ENCODE results near the gene STK32B. TPM values are rescaled to one million over a fixed set of nuclear protein-coding genes. Genes with fewer than 3 reads are reported as not detected.

The STK32B gene
- total RNA-seq, 2 donors from 2014 or later: 0.52 to 1.4 TPM

- DNase-seq (no peak), ATAC-seq (no peak)
- intact Hi-C loops (cut with DNase I): no loop called here
These were observed 61.2 kb downstream of the STK32B start for GRCh38 chr4:5112333-5113095.

GRCh38 chr4:5114950-5115349, 63.7 kb downstream of the STK32B start:
- intact Hi-C loops (cut with DNase I): no loop called here
- DNase-seq: no peak
- no peak for ATAC-seq

GRCh38 chr4:5118091-5118786, 67.0 kb downstream of the STK32B start:
- ATAC-seq (no peak), DNase-seq (no peak)
- intact Hi-C loops (cut with DNase I): no loop called here

- ATAC-seq (no peak), DNase-seq (no peak)
- intact Hi-C loops (cut with DNase I): no loop called here
These were observed 67.9 kb downstream of the STK32B start for GRCh38 chr4:5118994-5119835.

- no peak for ATAC-seq
- intact Hi-C loops (cut with DNase I): no loop called here
- DNase-seq: no peak
These were observed 68.8 kb downstream of the STK32B start for GRCh38 chr4:5120067-5120466.

- DNase-seq (no peak), ATAC-seq (no peak)
- intact Hi-C loops (cut with DNase I): no loop called here
These were observed 69.2 kb downstream of the STK32B start for GRCh38 chr4:5120468-5120867.

GRCh38 chr4:5122114-5122513, 70.8 kb downstream of the STK32B start:
- intact Hi-C loops (cut with DNase I): no loop called here
- no peak for ATAC-seq

GRCh38 chr4:5124876-5125275, 73.6 kb downstream of the STK32B start:
- ATAC-seq: no peak
- intact Hi-C loops (cut with DNase I): no loop called here

More at GRCh38 chr4:5122114-5122513, 70.8 kb downstream of the STK32B start:
- no peak for DNase-seq

GRCh38 chr4:5125321-5125720, 74.0 kb downstream of the STK32B start:
- DNase-seq: no peak
- intact Hi-C loops (cut with DNase I): no loop called here
- ATAC-seq: no peak

More at GRCh38 chr4:5124876-5125275, 73.6 kb downstream of the STK32B start:
- no peak for DNase-seq

GRCh38 chr4:5126231-5126630, 75.0 kb downstream of the STK32B start:
- ATAC-seq (no peak), DNase-seq (no peak)
- intact Hi-C loops (cut with DNase I): no loop called here

GRCh38 chr4:5126857-5127256, 75.6 kb downstream of the STK32B start:
- intact Hi-C loops (cut with DNase I): no loop called here
- DNase-seq (no peak), ATAC-seq (no peak)

- ATAC-seq (no peak), DNase-seq (no peak)
- intact Hi-C loops (cut with DNase I): no loop called here
These were observed 76.3 kb downstream of the STK32B start for GRCh38 chr4:5127556-5127955.

GRCh38 chr4:5128569-5128968, 77.3 kb downstream of the STK32B start:
- ATAC-seq (peak in 1 of 2 donors; percentile 84), DNase-seq (no peak)
- intact Hi-C loops (cut with DNase I): no loop called here

GRCh38 chr4:5133201-5133600, 81.9 kb downstream of the STK32B start:
- ATAC-seq (no peak), DNase-seq (no peak)
- intact Hi-C loops (cut with DNase I): no loop called here

GRCh38 chr4:5133933-5134594, 82.8 kb downstream of the STK32B start:
- intact Hi-C loops (cut with DNase I): no loop called here

GRCh38 chr4:5134620-5135019, 83.3 kb downstream of the STK32B start:
- no peak for DNase-seq
- intact Hi-C loops (cut with DNase I): no loop called here
- no peak for ATAC-seq

More at GRCh38 chr4:5133933-5134594, 82.8 kb downstream of the STK32B start:
- no peak for ATAC-seq
- no peak for DNase-seq

- intact Hi-C loops (cut with DNase I): no loop called here
- ATAC-seq: no peak
- no peak for DNase-seq
These were observed 85.9 kb downstream of the STK32B start for GRCh38 chr4:5137226-5137625.

GRCh38 chr4:5137927-5138326, 86.6 kb downstream of the STK32B start:
- ATAC-seq (no peak), DNase-seq (no peak)
- intact Hi-C loops (cut with DNase I): no loop called here

GRCh38 chr4:5138389-5138788, 87.1 kb downstream of the STK32B start:
- ATAC-seq (no peak), DNase-seq (no peak)
- intact Hi-C loops (cut with DNase I): no loop called here
